RWPE1 (cell line): ENCODE results near the gene POLR3B.
A peak's percentile ranks its signal among the peaks of the same experiment; 100 is the strongest.

Experiments
- CTCF ChIA-PET: fragments of 350-600 bp; sonication (Branson Sonifier 250); formaldehyde crosslinking; extraction: SDS; loops from one replicate; lab custom pipeline; 2021; lab: Yijun Ruan, JAX
- POLR2A ChIA-PET: fragments of 400-600 bp; formaldehyde crosslinking; extraction: SDS; loops from one replicate; lab custom pipeline; 2020; ENCODE audit warnings: antibody characterized with exemption; ENCODE audit not compliant: low non-redundant PET; lab: Yijun Ruan, JAX
- DNase-seq: peaks from one replicate; pipeline ENCODE4 v3.0.0; 2012; ENCODE audit warnings: low spot score
- H3K27ac ChIP-seq: fragments of 450-650 bp; 2 replicates; pipeline ENCODE4 v1.5.1; 2017
- CTCF ChIP-seq: fragments of 450-650 bp; conservative IDR thresholded peaks from 2 replicates; pipeline ENCODE4 v1.5.1; 2017; ENCODE audit warnings: low read depth, mild to moderate bottlenecking

Gene POLR3B

GRCh38 chr12:106342397-106343213 lies 14.9 kb upstream of the POLR3B start:
- ChIA-PET CTCF (interaction anchor here (0.5 to 2.2 kb wide), 2 partner anchors 28 to 116 kb away, joined by 5 to 7 read pairs; no protein-coding TSS in a partner anchor), POLR2A (interaction anchor here (0.6 kb wide), 1 partner anchor 14 kb away, joined by 4 read pairs; the partner anchor contains the start of gene POLR3B)
- H3K27ac ChIP-seq: peak overlapping the region; percentile 95
- no peak for TF ChIP-seq CTCF
- peak; percentile 51 for DNase-seq

- no peak for DNase-seq
- ChIA-PET CTCF (interaction anchor here (2.2 kb wide), 1 partner anchor 116 kb away, joined by 5 read pairs; no protein-coding TSS in a partner anchor), POLR2A (no interaction called here)
- peak overlapping the region; percentile 95 for H3K27ac ChIP-seq
- no peak for TF ChIP-seq CTCF
Observed at GRCh38 chr12:106343214-106343528, 14.4 kb upstream of the POLR3B start.

- no peak for DNase-seq
- no peak for TF ChIP-seq CTCF
- peak overlapping the region; percentile 95; the same call in 1 of the 2 replicates for H3K27ac ChIP-seq
- ChIA-PET CTCF (no interaction called here), POLR2A (no interaction called here)
Observed at GRCh38 chr12:106344131-106344530, 13.4 kb upstream of the POLR3B start.

GRCh38 chr12:106345746-106346145 lies 11.8 kb upstream of the POLR3B start:
- CTCF ChIA-PET: interaction anchor here (0.5 to 1.0 kb wide), 4 partner anchors 10 to 158 kb away, joined by 3 to 6 read pairs (median 4); no protein-coding TSS in a partner anchor
- TF ChIP-seq CTCF: no peak; the same call in 1 of the 2 replicates
- H3K27ac ChIP-seq: peak overlapping the region; percentile 50
- DNase-seq: peak; percentile 18
- POLR2A ChIA-PET: no interaction called here

- CTCF ChIA-PET: interaction anchor here (0.7 kb wide), 1 partner anchor 130 kb away, joined by 3 read pairs; no protein-coding TSS in a partner anchor
- POLR2A ChIA-PET: no interaction called here
- no peak for DNase-seq
- no peak for TF ChIP-seq CTCF
- no peak overlapping the region for H3K27ac ChIP-seq
Observed at GRCh38 chr12:106348411-106348810, 9.1 kb upstream of the POLR3B start.

- no peak for TF ChIP-seq CTCF
- ChIA-PET POLR2A (no interaction called here), CTCF (no interaction called here)
- H3K27ac ChIP-seq: no peak overlapping the region
- no peak for DNase-seq
Observed at GRCh38 chr12:106353175-106353574, 4.4 kb upstream of the POLR3B start.
